ENCODE measurements around the gene NOL11. TPM values are rescaled to one million over a fixed set of nuclear protein-coding genes. Genes with fewer than 3 reads are reported as not detected.

NOL11 gene
- total and polyA plus RNA-seq, 2 of the 4 experiments (the other 2 are of a cell fraction) = 26.2 to 58.3 TPM

- no peak for DNase-seq
- Histone ChIP-seq H2AK5ac (ENCODE audit: low read depth, low read length) (no peak overlapping the region), H3K9me3 (ENCODE audit: control insufficient read depth, insufficient read depth, low read length) (no peaks in the 10 kb centered on the region), H2AK9ac (replicated peaks; ENCODE audit: low read depth, low read length, poor library complexity) (no peak overlapping the region), H4K91ac (ENCODE audit: insufficient read depth, low read depth, low read length) (no peak overlapping the region), H3K9me1 (ENCODE audit: insufficient read depth, low read length) (no peaks in the 10 kb centered on the region), H2BK120ac (ENCODE audit: low read depth, low read length) (no peak overlapping the region), H3K56ac (ENCODE audit: extremely low read depth, insufficient read depth, low read length) (no peak overlapping the region), H3K23ac (ENCODE audit: low read depth, low read length) (no peak overlapping the region), H3K9ac (ENCODE audit: low read depth, low read length) (no peak overlapping the region), H2BK15ac (ENCODE audit: low read depth, low read length) (no peak overlapping the region), H3K4me3 (ENCODE audit: insufficient read depth, low read depth, low read length) (no peak overlapping the region), H4K5ac (ENCODE audit: low read depth, low read length) (no peak overlapping the region), H3K18ac (ENCODE audit: low read depth, low read length) (no peak overlapping the region), H2AFZ (replicated peaks; ENCODE audit: low read length, poor library complexity) (no peak overlapping the region), H2BK5ac (ENCODE audit: low read depth, low read length, poor library complexity, severe bottlenecking) (no peak overlapping the region), H2BK20ac (ENCODE audit: low read depth, low read length) (no peak overlapping the region), H4K8ac (ENCODE audit: low read depth in 2 of 2, low read length in 2 of 2) (no peak overlapping the region), H3K4me2 (ENCODE audit: low read depth, low read length) (no peak overlapping the region), H4K20me1 (ENCODE audit: insufficient read depth, low read length) (no peaks in the 10 kb centered on the region), H3K27ac (ENCODE audit: insufficient read depth, low read length) (no peak overlapping the region), H3K14ac (replicated peaks; ENCODE audit: low read depth, low read length) (no peak overlapping the region), H3K79me1 (ENCODE audit: low read depth in 1 of 2, low read length in 2 of 2) (no peaks in the 10 kb centered on the region), H3K27me3 (ENCODE audit: control insufficient read depth, insufficient read depth, low read length) (no peaks in the 10 kb centered on the region), H3K4me1 (ENCODE audit: control insufficient read depth, insufficient read depth, low read length) (no peaks in the 10 kb centered on the region; the same call in none of the 2 replicates), H3K36me3 (ENCODE audit: control insufficient read depth, insufficient read depth, low read length) (no peaks in the 10 kb centered on the region), H3K4ac (ENCODE audit: low read depth, low read length) (no peak overlapping the region)
- TF ChIP-seq MXI1 (IDR thresholded peaks at IDR 0.05; ENCODE audit: borderline replicate concordance, low read depth, low read length) (no peak), RCOR1 (IDR thresholded peaks at IDR 0.05; ENCODE audit: insufficient replicate concordance, low read length) (no peak), CHD1 (IDR thresholded peaks at IDR 0.05; ENCODE audit: low read depth, low read length) (no peak), BHLHE40 (IDR thresholded peaks at IDR 0.05; ENCODE audit: low read depth, low read length) (no peak), CTCF (conservative IDR thresholded peaks at IDR 0.05; ENCODE audit: low read depth, low read length) (no peak), SMC3 (IDR thresholded peaks at IDR 0.05; ENCODE audit: low read depth, low read length) (no peak), NFE2L2 (IDR thresholded peaks at IDR 0.05; ENCODE audit: low read depth, low read length) (no peak), POLR2A (IDR thresholded peaks at IDR 0.05; ENCODE audit: low read depth, low read length) (no peak), USF2 (IDR thresholded peaks at IDR 0.05; ENCODE audit: low read depth, low read length) (no peak), FOS (IDR thresholded peaks at IDR 0.05; ENCODE audit: low read depth, low read length) (no peak), MAFK (IDR thresholded peaks at IDR 0.05; ENCODE audit: low read depth, low read length) (no peak), RAD21 (IDR thresholded peaks at IDR 0.05; ENCODE audit: low read length) (no peak), ELK1 (IDR thresholded peaks at IDR 0.05; ENCODE audit: borderline replicate concordance, low read depth, low read length) (no peak), MAZ (IDR thresholded peaks at IDR 0.05; ENCODE audit: borderline replicate concordance, low read depth, low read length) (no peak), RFX5 (IDR thresholded peaks at IDR 0.05; ENCODE audit: low read depth, low read length) (no peak), CEBPB (IDR thresholded peaks at IDR 0.05; ENCODE audit: low read depth, low read length) (no peak)
- intact Hi-C loops (cut with micrococcal nuclease) = no loop called here
- dilution Hi-C loops (cut with HindIII; ENCODE audit: low sequenced_read_pairs, unreplicated experiment) = no loop called here
- no CpG with 5 or more reads among the region's 1 CpG for WGBS, 2 experiments (ENCODE audit: extremely low coverage in 2 of 2, insufficient read length in 1 of 2)
- ChIA-PET CTCF (no interaction called here), POLR2A (ENCODE audit: unreplicated experiment) (no interaction called here)
- no peak for ATAC-seq (ENCODE audit: low read depth)
- BruUV-seq (replicated peaks) = no TSS peak
- in situ Hi-C loops (cut with MboI; ENCODE audit: low sequenced_read_pairs) = no loop called here
These were observed 17.0 kb upstream of the NOL11 start for GRCh38 chr17:67700725-67701119.
